IMR-90 (cell line): Measurements from ENCODE around the gene ZSWIM3. TPM values are rescaled to one million over a fixed set of nuclear protein-coding genes. Genes with fewer than 3 reads are reported as not detected.

ENCODE experiments used
- ATAC-seq: fragments of 200-7000 bp; cut with Tn5 transposase; 2 replicates; pipeline ENCODE4 v1.9.1; 2020; ENCODE audit warnings: low read depth, mild to moderate bottlenecking, moderate library complexity
- BruUV-seq: library from RNA; stranded (reverse); fragments of 400-500 nt; replicated peaks from 2 replicates; lab custom pipeline; 2021; lab: Mats Ljungman, UMichigan
- CTCF ChIA-PET: fragments of 300-600 bp; formaldehyde crosslinking; extraction: SDS; loops from one replicate; lab custom pipeline; 2021; ENCODE audit warnings: antibody characterized with exemption; lab: Yijun Ruan, JAX
- POLR2A ChIA-PET: fragments of 300-600 bp; sonication (Branson Sonifier 250); formaldehyde crosslinking; loops from one replicate; lab custom pipeline; 2022; ENCODE audit warnings: antibody characterized with exemption; ENCODE audit not compliant: unreplicated experiment; lab: Charles Lee
- DNase-seq: peaks from one replicate; pipeline ENCODE4 v3.0.0; 2013
- H2AFZ ChIP-seq: replicated peaks from 2 replicates; pipeline ENCODE3; 2013; ENCODE audit warnings: low read length, mild to moderate bottlenecking; ENCODE audit not compliant: poor library complexity
- H2AK5ac ChIP-seq: 2 replicates; pipeline ENCODE4 v1.6.1; 2013; ENCODE audit warnings: low read depth, low read length, inconsistent platforms
- H2AK9ac ChIP-seq: replicated peaks from 2 replicates; pipeline ENCODE3; 2013; ENCODE audit warnings: mild to moderate bottlenecking, low read depth, low read length, moderate library complexity; ENCODE audit not compliant: poor library complexity
- H2BK120ac ChIP-seq: 2 replicates; pipeline ENCODE4 v1.6.1; 2013; ENCODE audit warnings: low read depth, low read length, inconsistent platforms
- H2BK15ac ChIP-seq: 3 replicates; pipeline ENCODE4 v1.6.1; 2013; ENCODE audit warnings: low read depth, low read length, inconsistent platforms
- H2BK20ac ChIP-seq: 2 replicates; pipeline ENCODE4 v1.6.1; 2013; ENCODE audit warnings: low read depth, mild to moderate bottlenecking, inconsistent platforms, low read length, moderate library complexity
- H2BK5ac ChIP-seq: 2 replicates; pipeline ENCODE4 v1.6.1; 2013; ENCODE audit warnings: mild to moderate bottlenecking, low read depth, low read length, inconsistent platforms; ENCODE audit not compliant: poor library complexity, severe bottlenecking
- H3K14ac ChIP-seq: replicated peaks from 2 replicates; pipeline ENCODE4 v1.6.1; 2013; ENCODE audit warnings: low read depth, low read length, inconsistent platforms
- H3K18ac ChIP-seq: 2 replicates; pipeline ENCODE4 v1.6.1; 2013; ENCODE audit warnings: low read depth, low read length, control low read depth
- H3K23ac ChIP-seq: 2 replicates; pipeline ENCODE4 v1.6.1; 2013; ENCODE audit warnings: low read depth, low read length, inconsistent platforms
- H3K27ac ChIP-seq: 2 replicates; pipeline ENCODE4 v1.5.1; 2013; ENCODE audit warnings: mild to moderate bottlenecking, control low read depth, low read length; ENCODE audit not compliant: insufficient read depth
- H3K27me3 ChIP-seq: 2 replicates; pipeline ENCODE4 v1.6.1; 2013; ENCODE audit warnings: low read length; ENCODE audit not compliant: control insufficient read depth, insufficient read depth
- H3K36me3 ChIP-seq: 2 replicates; pipeline ENCODE4 v1.6.1; 2013; ENCODE audit warnings: low read length, mixed read lengths; ENCODE audit not compliant: control insufficient read depth, insufficient read depth
- H3K4ac ChIP-seq: 2 replicates; pipeline ENCODE4 v1.6.1; 2013; ENCODE audit warnings: low read depth, low read length, inconsistent platforms
- H3K4me1 ChIP-seq: 2 replicates; pipeline ENCODE4 v1.6.1; 2013; ENCODE audit warnings: low read length, mixed read lengths; ENCODE audit not compliant: control insufficient read depth, insufficient read depth
- H3K4me2 ChIP-seq: 2 replicates; pipeline ENCODE4 v1.6.1; 2013; ENCODE audit warnings: low read depth, mild to moderate bottlenecking, control low read depth, low read length, moderate library complexity
- H3K4me3 ChIP-seq: 2 replicates; pipeline ENCODE4 v1.5.1; 2013; ENCODE audit warnings: low read depth, mild to moderate bottlenecking, control low read depth, low read length, moderate library complexity; ENCODE audit not compliant: insufficient read depth
- H3K56ac ChIP-seq: 2 replicates; pipeline ENCODE4 v1.6.1; 2013; ENCODE audit warnings: low read length, inconsistent platforms; ENCODE audit not compliant: insufficient read depth; ENCODE audit errors: extremely low read depth
- H3K79me1 ChIP-seq, 2 experiments: 2 replicates each; pipeline ENCODE4 v1.6.1; 2013; ENCODE audit warnings: low read length in 2 of 2, inconsistent platforms in 1 of 2, low read depth in 1 of 2
- H3K9ac ChIP-seq: 2 replicates; pipeline ENCODE4 v1.6.1; 2013; ENCODE audit warnings: low read depth, low read length, control low read depth
- H3K9me1 ChIP-seq: 2 replicates; pipeline ENCODE4 v1.6.1; 2013; ENCODE audit warnings: low read length, inconsistent platforms; ENCODE audit not compliant: insufficient read depth
- H3K9me3 ChIP-seq: 2 replicates; pipeline ENCODE4 v1.6.1; 2013; ENCODE audit warnings: low read length; ENCODE audit not compliant: control insufficient read depth, insufficient read depth
- H4K20me1 ChIP-seq: 2 replicates; pipeline ENCODE4 v1.6.1; 2013; ENCODE audit warnings: low read length, inconsistent platforms; ENCODE audit not compliant: insufficient read depth
- H4K5ac ChIP-seq: 2 replicates; pipeline ENCODE4 v1.6.1; 2013; ENCODE audit warnings: mild to moderate bottlenecking, low read depth, low read length, control low read depth
- H4K8ac ChIP-seq, 2 experiments: 2 replicates each; pipeline ENCODE4 v1.6.1; 2013; ENCODE audit warnings: low read depth in 2 of 2, low read length in 2 of 2, control low read depth in 1 of 2, inconsistent platforms in 1 of 2
- H4K91ac ChIP-seq: 2 replicates; pipeline ENCODE4 v1.6.1; 2013; ENCODE audit warnings: low read depth, low read length, inconsistent platforms; ENCODE audit not compliant: insufficient read depth
- BHLHE40 ChIP-seq: fragments of 150-350 bp; IDR thresholded peaks from 2 replicates; pipeline ENCODE4 v1.6.1; 2016; ENCODE audit warnings: mild to moderate bottlenecking, low read depth, low read length
- CEBPB ChIP-seq: IDR thresholded peaks from 2 replicates; pipeline ENCODE4 v1.6.1; 2012; ENCODE audit warnings: low read depth, low read length, improper control_type of control experiment
- CTCF ChIP-seq: conservative IDR thresholded peaks from 2 replicates; pipeline ENCODE4 v1.5.1; 2012; ENCODE audit warnings: mild to moderate bottlenecking, low read depth, low read length, improper control_type of control experiment
- MAFK ChIP-seq: IDR thresholded peaks from 2 replicates; pipeline ENCODE4 v1.6.1; 2012; ENCODE audit warnings: low read depth, low read length, improper control_type of control experiment
- MAZ ChIP-seq: IDR thresholded peaks from 2 replicates; pipeline ENCODE4 v1.6.1; 2012; ENCODE audit warnings: low read depth, mild to moderate bottlenecking, low read length, improper control_type of control experiment, moderate library complexity, borderline replicate concordance
- MXI1 ChIP-seq: IDR thresholded peaks from 2 replicates; pipeline ENCODE4 v1.6.1; 2012; ENCODE audit warnings: low read depth, mild to moderate bottlenecking, low read length, moderate library complexity, borderline replicate concordance
- NFE2L2 ChIP-seq: fragments of 150-350 bp; IDR thresholded peaks from 2 replicates; pipeline ENCODE4 v1.6.1; 2016; ENCODE audit warnings: low read depth, mild to moderate bottlenecking, low read length
- RAD21 ChIP-seq: IDR thresholded peaks from 2 replicates; pipeline ENCODE4 v1.6.1; 2012; ENCODE audit warnings: low read length, improper control_type of control experiment
- RCOR1 ChIP-seq: IDR thresholded peaks from 2 replicates; pipeline ENCODE4 v1.6.1; 2012; ENCODE audit warnings: mild to moderate bottlenecking, low read length, improper control_type of control experiment; ENCODE audit not compliant: insufficient replicate concordance
- RFX5 ChIP-seq: IDR thresholded peaks from 2 replicates; pipeline ENCODE4 v1.8.0; 2012; ENCODE audit warnings: low read depth, mild to moderate bottlenecking, low read length, moderate library complexity
- USF2 ChIP-seq: fragments of 150-350 bp; IDR thresholded peaks from 2 replicates; pipeline ENCODE4 v1.6.1; 2017; ENCODE audit warnings: mild to moderate bottlenecking, antibody characterized with exemption, low read length, low read depth
- WGBS, 2 experiments: methylation state at CpG; one replicate each; pipeline versions ENCODE4 v1.1.5 to v1.1.7; 2013; ENCODE audit warnings: missing lambda C conversion rate in 2 of 2; ENCODE audit not compliant: insufficient read length in 1 of 2; ENCODE audit errors: extremely low coverage in 2 of 2; 5-methylcytosine and 5-hydroxymethylcytosine counted together
- dilution Hi-C: fragments of 300-500 bp; cut with HindIII; formaldehyde crosslinking; loops from one replicate; pipeline ENCODE4 v1.14.3; 2018; ENCODE audit warnings: low sequenced_read_pairs; ENCODE audit not compliant: unreplicated experiment
- in situ Hi-C: fragments of 300-500 bp; cut with MboI; formaldehyde crosslinking; loops from 3 replicates; pipeline ENCODE4 v1.14.3; 2019; ENCODE audit warnings: low sequenced_read_pairs, inconsistent platforms, mixed read lengths
- intact Hi-C: fragments of 100-400 bp; cut with micrococcal nuclease; formaldehyde crosslinking; loops from 2 replicates; pipeline ENCODE4 v1.10.0; 2022
- polyA plus RNA-seq, 3 experiments: library from polyadenylated mRNA; depleted of rRNA; stranded (reverse); fragments of >200 nt; gene quantifications; 2 replicates each; pipeline ENCODE4 v1.2.3, GENCODE V29; 2012; ENCODE audit warnings: low replicate concordance in 1 of 3
- total RNA-seq: library from RNA; depleted of rRNA; stranded (reverse); fragments of >200 nt; gene quantifications from 2 replicates; pipeline ENCODE4 v1.2.3, GENCODE V29; 2012
- TF ChIP-seq, protein P1 (sequence below): fragments of 150-350 bp; IDR thresholded peaks from 2 replicates; pipeline ENCODE4 v1.6.1; 2016; ENCODE audit warnings: low read depth, mild to moderate bottlenecking, low read length, moderate library complexity, borderline replicate concordance

ZSWIM3 gene
- total and polyA plus RNA-seq, 2 of the 4 experiments (the other 2 are of a cell fraction), result 3.3 to 8.6 TPM

- TF ChIP-seq USF2, result no peak
Measured at GRCh38 chr20:45925821-45926506, 68.5 kb downstream of the ZSWIM3 start (continued).

- no peak overlapping the region for H2AK5ac ChIP-seq
- H3K9me1 ChIP-seq, result no peaks in the 10 kb centered on the region; the same call in 1 of the 2 replicates
- H3K14ac ChIP-seq, result no peak overlapping the region
- no peak overlapping the region for H3K4me2 ChIP-seq
- intact Hi-C loops (no loop called here), in situ Hi-C loops (no loop called here), dilution Hi-C loops (no loop called here)
- H3K4me3 ChIP-seq, result no peak overlapping the region
- H4K8ac ChIP-seq, result no peak overlapping the region
- no peak overlapping the region for H2BK5ac ChIP-seq
- peaks cover 8% of the 10 kb centered on the region; the same call in 1 of the 2 replicates for H3K4me1 ChIP-seq
- H3K56ac ChIP-seq, result no peak overlapping the region
- H4K20me1 ChIP-seq, result peaks cover 4% of the 10 kb centered on the region
- no peak overlapping the region for H3K9ac ChIP-seq
- DNase-seq (no peak), ATAC-seq (no peak)
- H4K91ac ChIP-seq, result no peak overlapping the region
- H3K27me3 ChIP-seq, result no peaks in the 10 kb centered on the region
- ChIA-PET POLR2A (interaction anchor here (0.6 kb wide), 1 partner anchor 16 kb away, joined by 4 read pairs; no protein-coding TSS in a partner anchor), CTCF (interaction anchor here (1.0 kb wide), 1 partner anchor 11 kb away, joined by 4 read pairs; no protein-coding TSS in a partner anchor)
- no TSS peak for BruUV-seq
- H2BK20ac ChIP-seq, result no peak overlapping the region
- H3K4ac ChIP-seq, result no peak overlapping the region
- peaks cover 6 to 16% of the 10 kb centered on the region in 2 experiments for H3K79me1 ChIP-seq
- no peak overlapping the region for H2BK15ac ChIP-seq
- H3K27ac ChIP-seq, result no peak overlapping the region
- H4K5ac ChIP-seq, result no peak overlapping the region
- H3K23ac ChIP-seq, result no peak overlapping the region
- no peak overlapping the region for H3K18ac ChIP-seq
- no CpG with 5 or more reads among the region's 2 CpGs for WGBS, 2 experiments
- no peaks in the 10 kb centered on the region for H3K36me3 ChIP-seq
- H2AFZ ChIP-seq, result no peak overlapping the region
- H2BK120ac ChIP-seq, result no peak overlapping the region
- no peaks in the 10 kb centered on the region for H3K9me3 ChIP-seq
- no peak overlapping the region for H2AK9ac ChIP-seq
- TF ChIP-seq NFE2L2 (no peak), MAZ (no peak), RCOR1 (no peak), BHLHE40 (no peak), RFX5 (no peak), RAD21 (no peak), MAFK (no peak), CEBPB (no peak), MXI1 (no peak), CTCF (no peak)
- TF ChIP-seq, protein P1, sequence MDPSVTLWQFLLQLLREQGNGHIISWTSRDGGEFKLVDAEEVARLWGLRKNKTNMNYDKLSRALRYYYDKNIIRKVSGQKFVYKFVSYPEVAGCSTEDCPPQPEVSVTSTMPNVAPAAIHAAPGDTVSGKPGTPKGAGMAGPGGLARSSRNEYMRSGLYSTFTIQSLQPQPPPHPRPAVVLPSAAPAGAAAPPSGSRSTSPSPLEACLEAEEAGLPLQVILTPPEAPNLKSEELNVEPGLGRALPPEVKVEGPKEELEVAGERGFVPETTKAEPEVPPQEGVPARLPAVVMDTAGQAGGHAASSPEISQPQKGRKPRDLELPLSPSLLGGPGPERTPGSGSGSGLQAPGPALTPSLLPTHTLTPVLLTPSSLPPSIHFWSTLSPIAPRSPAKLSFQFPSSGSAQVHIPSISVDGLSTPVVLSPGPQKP, result no peak
Measured at GRCh38 chr20:45926731-45927070, 69.3 kb downstream of the ZSWIM3 start.
